ENCODE measurements around the gene SCG3.

Gene SCG3

DNA sequence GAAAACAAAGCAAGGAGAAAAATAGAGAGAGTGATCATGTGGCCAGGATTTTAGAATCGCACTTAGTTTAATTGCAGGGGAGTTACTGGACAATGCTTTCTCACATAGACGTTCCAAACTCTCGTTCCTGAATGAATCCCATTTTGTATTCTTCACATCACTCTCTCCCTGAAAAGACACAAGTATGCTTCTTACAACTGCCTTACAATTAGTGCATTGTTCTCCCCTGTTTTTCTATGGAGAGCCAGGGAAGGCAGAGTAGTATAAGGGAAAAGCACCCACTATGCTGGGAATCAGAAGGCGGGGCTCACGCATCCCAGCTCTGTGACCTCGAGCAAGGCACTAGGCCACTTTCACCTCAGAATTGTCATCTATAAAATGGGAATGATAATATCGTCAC lies 84.4 kb downstream of the SCG3 start:
- no peak for DNase-seq

- DNase-seq, result no peak
These were observed 85.0 kb downstream of the SCG3 start for GRCh38 chr15:51766341-51766740.

DNA sequence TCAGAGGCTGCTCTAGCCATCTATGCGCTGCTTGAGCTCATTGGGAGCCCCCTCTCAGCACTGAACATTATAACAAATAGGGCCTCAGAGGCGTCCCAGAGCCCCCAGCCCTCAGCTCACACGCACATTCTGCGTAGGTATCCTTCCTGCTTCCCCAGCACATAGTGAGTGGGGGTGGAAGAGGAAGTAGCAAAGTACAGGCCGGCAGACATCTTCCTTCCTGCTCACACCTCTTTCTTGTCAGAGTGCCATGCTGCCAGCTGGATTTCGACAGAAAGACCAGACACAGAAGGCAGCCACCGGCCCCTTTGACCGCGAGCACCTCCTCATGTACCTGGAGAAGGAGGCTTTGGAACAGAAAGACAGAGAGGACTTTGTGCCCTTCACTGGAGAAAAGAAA lies 86.7 kb downstream of the SCG3 start:
- DNase-seq, result no peak

Measured in fibroblast of upper back skin (primary cell).